K562 (cell line): ENCODE results near the gene TXNRD2. TPM values are rescaled to one million over a fixed set of nuclear protein-coding genes. Genes with fewer than 3 reads are reported as not detected.

ENCODE experiments used
- ASH1L ChIP-seq: fragments of 450-650 bp; IDR thresholded peaks from 2 replicates; pipeline ENCODE4 v1.6.1; 2018; ENCODE audit warnings: borderline replicate concordance, mild to moderate bottlenecking, low read depth; ENCODE audit not compliant: partially characterized antibody
- BRF2 ChIP-seq: IDR thresholded peaks from 3 replicates; pipeline ENCODE4 v1.6.1; 2011; ENCODE audit warnings: borderline replicate concordance, mild to moderate bottlenecking; ENCODE audit not compliant: insufficient read length, insufficient read depth
- CBX2 ChIP-seq: fragments of 200-600 bp; sonication (generic); IDR thresholded peaks from one replicate; pipeline ENCODE4 v1.6.1; 2012; ENCODE audit warnings: mild to moderate bottlenecking, low read length, inconsistent platforms; ENCODE audit not compliant: insufficient read depth, poor library complexity, severe bottlenecking
- CREB5 ChIP-seq: fragments of 250-450 bp; sonication (Bioruptor Pico); IDR thresholded peaks from 2 replicates; pipeline ENCODE4 v1.5.0; 2020; ENCODE audit warnings: mild to moderate bottlenecking
- FIP1L1 ChIP-seq: fragments of 200-400 bp; formaldehyde crosslinking; IDR thresholded peaks from 2 replicates; pipeline ENCODE4 v1.6.1; 2018; ENCODE audit warnings: mild to moderate bottlenecking, low read depth, low read length; ENCODE audit not compliant: poor library complexity, severe bottlenecking
- HNRNPUL1 ChIP-seq: fragments of 200-400 bp; formaldehyde crosslinking; IDR thresholded peaks from 2 replicates; pipeline ENCODE4 v1.6.1; 2017; ENCODE audit warnings: low read length
- POLR2A ChIP-seq: fragments of 450-650 bp; conservative IDR thresholded peaks from 2 replicates; pipeline ENCODE4 v1.6.1; 2016
- ZBTB2 ChIP-seq: fragments of 450-650 bp; IDR thresholded peaks from 2 replicates; pipeline ENCODE4 v1.6.1; 2016; ENCODE audit warnings: antibody characterized with exemption
- ZC3H8 ChIP-seq: fragments of 450-650 bp; IDR thresholded peaks from 2 replicates; pipeline ENCODE4 v1.6.1; 2017
- polyA plus RNA-seq, 8 experiments: library from polyadenylated mRNA; depleted of rRNA in 4 of 8; stranded (reverse) in 5 of 8; unstranded in 3 of 8; fragments of >200 nt; fragmentation: Nextera tagmentation in 2 of 8; fragmentation: Illumina TruSeq in 1 of 8; extraction: Ambion mirVana in 2 of 8; extraction: Trizol in 1 of 8; gene quantifications; 2 replicates each; pipeline versions ENCODE4 v1.2.1 to v1.2.3, GENCODE V29; 2011 to 2014; ENCODE audit warnings: inconsistent platforms in 1 of 8, missing spikeins in 1 of 8
- total RNA-seq, 7 experiments: library from RNA; depleted of rRNA in 6 of 7; stranded (reverse); fragments of >200 nt in 6 of 7; fragmentation: Illumina TruSeq in 2 of 7; extraction: Trizol in 2 of 7; gene quantifications; 2 replicates each; pipeline versions ENCODE4 v1.2.1 to v1.2.3, GENCODE V29; 2011 to 2021; ENCODE audit warnings: low replicate concordance in 1 of 7
- TF ChIP-seq, protein P1 (sequence below): sonication (generic); formaldehyde crosslinking; IDR thresholded peaks from 2 replicates; pipeline ENCODE4 v1.9.0; 2022; ENCODE audit warnings: mild to moderate bottlenecking, missing genetic modification reagents
- TF ChIP-seq, protein P2 (sequence below): sonication (generic); formaldehyde crosslinking; IDR thresholded peaks from 2 replicates; pipeline ENCODE4 v1.8.0; 2023; ENCODE audit warnings: missing genetic modification reagents, mild to moderate bottlenecking, borderline replicate concordance
- TF ChIP-seq, protein P3 (sequence below): sonication (generic); formaldehyde crosslinking; IDR thresholded peaks from 2 replicates; pipeline ENCODE4 v1.8.1; 2023; ENCODE audit warnings: mild to moderate bottlenecking, missing genetic modification reagents

Gene TXNRD2
- total and polyA plus RNA-seq, 9 of the 15 experiments (the other 6 are each of a cell fraction or from before 2014, with no cell fraction given): 3.3 to 80.2 (median 49.4) TPM

- TF ChIP-seq CREB5 (no peak), ZBTB2 (no peak), ZC3H8 (no peak), ASH1L (no peak), POLR2A (peak; percentile 56), BRF2 (no peak), HNRNPUL1 (no peak), FIP1L1 (peak; percentile 97), CBX2 (no peak)
- TF ChIP-seq, protein P1, sequence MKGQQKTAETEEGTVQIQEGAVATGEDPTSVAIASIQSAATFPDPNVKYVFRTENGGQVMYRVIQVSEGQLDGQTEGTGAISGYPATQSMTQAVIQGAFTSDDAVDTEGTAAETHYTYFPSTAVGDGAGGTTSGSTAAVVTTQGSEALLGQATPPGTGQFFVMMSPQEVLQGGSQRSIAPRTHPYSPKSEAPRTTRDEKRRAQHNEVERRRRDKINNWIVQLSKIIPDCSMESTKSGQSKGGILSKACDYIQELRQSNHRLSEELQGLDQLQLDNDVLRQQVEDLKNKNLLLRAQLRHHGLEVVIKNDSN: no peak
- TF ChIP-seq, protein P2, sequence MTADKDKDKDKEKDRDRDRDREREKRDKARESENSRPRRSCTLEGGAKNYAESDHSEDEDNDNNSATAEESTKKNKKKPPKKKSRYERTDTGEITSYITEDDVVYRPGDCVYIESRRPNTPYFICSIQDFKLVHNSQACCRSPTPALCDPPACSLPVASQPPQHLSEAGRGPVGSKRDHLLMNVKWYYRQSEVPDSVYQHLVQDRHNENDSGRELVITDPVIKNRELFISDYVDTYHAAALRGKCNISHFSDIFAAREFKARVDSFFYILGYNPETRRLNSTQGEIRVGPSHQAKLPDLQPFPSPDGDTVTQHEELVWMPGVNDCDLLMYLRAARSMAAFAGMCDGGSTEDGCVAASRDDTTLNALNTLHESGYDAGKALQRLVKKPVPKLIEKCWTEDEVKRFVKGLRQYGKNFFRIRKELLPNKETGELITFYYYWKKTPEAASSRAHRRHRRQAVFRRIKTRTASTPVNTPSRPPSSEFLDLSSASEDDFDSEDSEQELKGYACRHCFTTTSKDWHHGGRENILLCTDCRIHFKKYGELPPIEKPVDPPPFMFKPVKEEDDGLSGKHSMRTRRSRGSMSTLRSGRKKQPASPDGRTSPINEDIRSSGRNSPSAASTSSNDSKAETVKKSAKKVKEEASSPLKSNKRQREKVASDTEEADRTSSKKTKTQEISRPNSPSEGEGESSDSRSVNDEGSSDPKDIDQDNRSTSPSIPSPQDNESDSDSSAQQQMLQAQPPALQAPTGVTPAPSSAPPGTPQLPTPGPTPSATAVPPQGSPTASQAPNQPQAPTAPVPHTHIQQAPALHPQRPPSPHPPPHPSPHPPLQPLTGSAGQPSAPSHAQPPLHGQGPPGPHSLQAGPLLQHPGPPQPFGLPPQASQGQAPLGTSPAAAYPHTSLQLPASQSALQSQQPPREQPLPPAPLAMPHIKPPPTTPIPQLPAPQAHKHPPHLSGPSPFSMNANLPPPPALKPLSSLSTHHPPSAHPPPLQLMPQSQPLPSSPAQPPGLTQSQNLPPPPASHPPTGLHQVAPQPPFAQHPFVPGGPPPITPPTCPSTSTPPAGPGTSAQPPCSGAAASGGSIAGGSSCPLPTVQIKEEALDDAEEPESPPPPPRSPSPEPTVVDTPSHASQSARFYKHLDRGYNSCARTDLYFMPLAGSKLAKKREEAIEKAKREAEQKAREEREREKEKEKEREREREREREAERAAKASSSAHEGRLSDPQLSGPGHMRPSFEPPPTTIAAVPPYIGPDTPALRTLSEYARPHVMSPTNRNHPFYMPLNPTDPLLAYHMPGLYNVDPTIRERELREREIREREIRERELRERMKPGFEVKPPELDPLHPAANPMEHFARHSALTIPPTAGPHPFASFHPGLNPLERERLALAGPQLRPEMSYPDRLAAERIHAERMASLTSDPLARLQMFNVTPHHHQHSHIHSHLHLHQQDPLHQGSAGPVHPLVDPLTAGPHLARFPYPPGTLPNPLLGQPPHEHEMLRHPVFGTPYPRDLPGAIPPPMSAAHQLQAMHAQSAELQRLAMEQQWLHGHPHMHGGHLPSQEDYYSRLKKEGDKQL: no peak
- TF ChIP-seq, protein P3, sequence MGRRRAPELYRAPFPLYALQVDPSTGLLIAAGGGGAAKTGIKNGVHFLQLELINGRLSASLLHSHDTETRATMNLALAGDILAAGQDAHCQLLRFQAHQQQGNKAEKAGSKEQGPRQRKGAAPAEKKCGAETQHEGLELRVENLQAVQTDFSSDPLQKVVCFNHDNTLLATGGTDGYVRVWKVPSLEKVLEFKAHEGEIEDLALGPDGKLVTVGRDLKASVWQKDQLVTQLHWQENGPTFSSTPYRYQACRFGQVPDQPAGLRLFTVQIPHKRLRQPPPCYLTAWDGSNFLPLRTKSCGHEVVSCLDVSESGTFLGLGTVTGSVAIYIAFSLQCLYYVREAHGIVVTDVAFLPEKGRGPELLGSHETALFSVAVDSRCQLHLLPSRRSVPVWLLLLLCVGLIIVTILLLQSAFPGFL (CRISPR knock-in tag): no peak
Observed at GRCh38 chr22:19986410-19987341, 45.1 kb upstream of the TXNRD2 start (continued).
